Measurements from ENCODE around the gene SYT7.

Gene SYT7

GRCh38 chr11:61579676-61580270 is 1.1 kb downstream of the SYT7 start:
- DNase-seq = no peak

GRCh38 chr11:61578819-61579675 is 1.8 kb downstream of the SYT7 start:
- DNase-seq = no peak

GRCh38 chr11:61577383-61578118 is 3.3 kb downstream of the SYT7 start:
- DNase-seq = no peak

GRCh38 chr11:61575886-61576861 is 4.7 kb downstream of the SYT7 start:
- no peak for DNase-seq

GRCh38 chr11:61574611-61575010 is 6.3 kb downstream of the SYT7 start:
- no peak for DNase-seq

- DNase-seq = no peak
Observed at GRCh38 chr11:61572913-61573312, 8.0 kb downstream of the SYT7 start.

- DNase-seq = no peak
Observed at GRCh38 chr11:61571869-61572268, 9.0 kb downstream of the SYT7 start.

- no peak for DNase-seq
Observed at GRCh38 chr11:61571337-61571736, 9.5 kb downstream of the SYT7 start.

GRCh38 chr11:61569701-61570100 is 11.2 kb downstream of the SYT7 start:
- no peak for DNase-seq

GRCh38 chr11:61569018-61569417 is 11.9 kb downstream of the SYT7 start:
- DNase-seq = no peak

GRCh38 chr11:61567286-61568061 is 13.4 kb downstream of the SYT7 start:
- DNase-seq = peak; percentile 34 to 69 (median 60)

- DNase-seq = no peak
Observed at GRCh38 chr11:61564936-61565696, 15.8 kb downstream of the SYT7 start.

- DNase-seq = no peak
Observed at GRCh38 chr11:61560751-61561150, 20.1 kb downstream of the SYT7 start.

- DNase-seq = no peak
Observed at GRCh38 chr11:61556621-61557020, 24.3 kb downstream of the SYT7 start.

- DNase-seq = no peak
Observed at GRCh38 chr11:61555978-61556377, 24.9 kb downstream of the SYT7 start.

- DNase-seq = no peak
Observed at GRCh38 chr11:61555051-61555969, 25.6 kb downstream of the SYT7 start.

GRCh38 chr11:61554172-61554988 is 26.5 kb downstream of the SYT7 start:
- DNase-seq = no peak

- no peak for DNase-seq
Observed at GRCh38 chr11:61553373-61554171, 27.3 kb downstream of the SYT7 start.

All from T-helper 2 cell (primary cell).